RWPE1 (cell line): Measurements from ENCODE around the gene TBKBP1.

Source experiments
- CTCF ChIA-PET: fragments of 350-600 bp; sonication (Branson Sonifier 250); formaldehyde crosslinking; extraction: SDS; loops from one replicate; lab custom pipeline; 2021; lab: Yijun Ruan, JAX
- POLR2A ChIA-PET: fragments of 400-600 bp; formaldehyde crosslinking; extraction: SDS; loops from one replicate; lab custom pipeline; 2020; ENCODE audit warnings: antibody characterized with exemption; ENCODE audit not compliant: low non-redundant PET; lab: Yijun Ruan, JAX
- DNase-seq: peaks from one replicate; pipeline ENCODE4 v3.0.0; 2012; ENCODE audit warnings: low spot score
- H3K27ac ChIP-seq: fragments of 450-650 bp; 2 replicates; pipeline ENCODE4 v1.5.1; 2017
- CTCF ChIP-seq: fragments of 450-650 bp; conservative IDR thresholded peaks from 2 replicates; pipeline ENCODE4 v1.5.1; 2017; ENCODE audit warnings: low read depth, mild to moderate bottlenecking

The TBKBP1 gene

GRCh38 chr17:47685556-47686275, 8.2 kb upstream of the TBKBP1 start:
- no peak overlapping the region for H3K27ac ChIP-seq
- CTCF ChIA-PET = interaction anchor here (0.6 to 0.8 kb wide), 2 partner anchors 89 to 318 kb away, joined by 4 to 5 read pairs; no protein-coding TSS in a partner anchor
- TF ChIP-seq CTCF = no peak
- POLR2A ChIA-PET = no interaction called here
- no peak for DNase-seq

- ChIA-PET CTCF (no interaction called here), POLR2A (no interaction called here)
- no peak for DNase-seq
- TF ChIP-seq CTCF = no peak
- no peak overlapping the region for H3K27ac ChIP-seq
These were observed 7.7 kb upstream of the TBKBP1 start for GRCh38 chr17:47686276-47686635.

- POLR2A ChIA-PET = no interaction called here
- CTCF ChIA-PET = interaction anchor here (1.0 kb wide), 1 partner anchor 114 kb away, joined by 3 read pairs; no protein-coding TSS in a partner anchor
- DNase-seq = no peak
- H3K27ac ChIP-seq = no peak overlapping the region
- no peak for TF ChIP-seq CTCF
These were observed 7.2 kb upstream of the TBKBP1 start for GRCh38 chr17:47686664-47687327.

- DNase-seq = no peak
- ChIA-PET POLR2A (no interaction called here), CTCF (interaction anchor here (1.0 to 1.2 kb wide), 2 partner anchors 102 to 113 kb away, joined by 3 read pairs; no protein-coding TSS in a partner anchor)
- H3K27ac ChIP-seq = peak overlapping the region; percentile 54; the same call in 1 of the 2 replicates
- no peak for TF ChIP-seq CTCF
These were observed 6.7 kb upstream of the TBKBP1 start for GRCh38 chr17:47687328-47687690.

GRCh38 chr17:47687748-47688147, 6.2 kb upstream of the TBKBP1 start:
- CTCF ChIA-PET = interaction anchor here (0.9 to 1.2 kb wide), 4 partner anchors 11 to 113 kb away, joined by 3 to 4 read pairs (median 4); no protein-coding TSS in a partner anchor
- no peak for DNase-seq
- POLR2A ChIA-PET = no interaction called here
- H3K27ac ChIP-seq = peak overlapping the region; percentile 54
- no peak for TF ChIP-seq CTCF

- H3K27ac ChIP-seq = no peak overlapping the region
- ChIA-PET POLR2A (no interaction called here), CTCF (interaction anchor here (0.7 kb wide), 1 partner anchor 43 kb away, joined by 8 read pairs; the partner anchor contains the start of gene TBX21)
- no peak for DNase-seq
- TF ChIP-seq CTCF = no peak
These were observed 3.8 kb upstream of the TBKBP1 start for GRCh38 chr17:47690121-47690520.
